Mesenteric fat pad (tissue), 1 donor: ENCODE data around the gene COTL1. TPM values are rescaled to one million over a fixed set of nuclear protein-coding genes. Genes with fewer than 3 reads are reported as not detected.
A peak's percentile ranks its signal among the peaks of the same experiment; 100 is the strongest.

ENCODE experiments used
- DNase-seq: peaks from one replicate; pipeline ENCODE4 v3.0.0-alpha.2; 2020; ENCODE audit warnings: low spot score
- total RNA-seq: library from RNA; stranded (reverse); fragmentation: NEBNext Ultra II Directional; extraction: Animal tissue kit (Norgen Biotek cat#: 25700); gene quantifications from one replicate; pipeline ENCODE4 v1.2.1, GENCODE V29; 2021
- donor health status: DM: yes; HTN: yes; CAD: no.

The COTL1 gene
- total RNA-seq, 1 donor from 2014 or later, result 164 TPM

- peak; percentile 26 for DNase-seq
Measured at GRCh38 chr16:84614968-84615813, 2.7 kb downstream of the COTL1 start.

DNA sequence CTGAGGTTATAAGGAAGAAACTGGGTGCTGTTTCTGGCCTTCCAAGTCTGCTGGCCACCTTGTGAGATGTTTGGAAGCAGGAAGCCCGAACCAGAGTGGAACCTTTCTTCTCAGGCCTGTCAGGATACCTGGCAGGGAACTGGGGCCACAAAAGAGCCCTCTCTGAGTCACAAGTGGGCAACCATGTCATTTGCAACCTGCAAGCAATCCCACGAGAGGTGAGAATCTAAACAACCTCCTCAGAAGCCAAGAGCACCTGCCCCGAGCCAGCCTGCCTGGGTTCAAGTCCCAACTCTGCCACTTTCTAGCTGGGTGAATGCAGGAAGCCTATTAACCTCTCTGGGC, 3.3 kb downstream of the COTL1 start:
- DNase-seq, result no peak

- DNase-seq, result no peak
Measured at GRCh38 chr16:84614073-84614459, 3.8 kb downstream of the COTL1 start.

DNA sequence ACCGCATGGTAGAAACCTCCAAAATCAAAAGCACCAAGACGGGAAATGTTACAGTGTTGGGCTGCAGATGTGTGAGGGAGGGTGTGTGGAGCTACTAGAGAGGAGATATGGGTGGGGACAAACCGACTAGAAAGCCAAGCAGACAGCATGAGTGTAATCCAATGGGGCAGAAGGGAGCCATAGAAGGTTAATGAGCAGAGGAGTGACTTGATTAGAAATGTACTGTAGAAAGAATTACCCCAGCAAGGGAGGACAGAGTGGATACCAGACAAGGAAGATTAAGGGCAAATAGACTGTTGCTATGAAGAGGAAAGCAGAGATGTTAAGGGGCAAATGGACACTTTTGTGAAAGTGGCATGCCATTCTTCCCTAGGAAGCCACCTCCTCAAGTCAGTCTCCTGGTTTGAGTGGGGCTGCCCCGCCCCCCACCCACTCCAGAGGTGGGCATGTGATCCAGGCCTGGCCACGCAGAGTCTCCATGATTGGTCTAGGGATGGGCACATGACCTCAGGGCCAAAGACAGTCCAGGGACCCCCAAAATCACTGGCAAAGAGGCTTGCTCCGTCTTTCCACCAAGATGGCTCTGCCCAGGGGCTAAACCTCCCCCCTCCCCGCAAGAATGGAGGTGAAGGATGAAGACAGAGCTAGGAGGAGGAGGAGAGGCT, 4.3 kb downstream of the COTL1 start:
- DNase-seq, result no peak

DNA sequence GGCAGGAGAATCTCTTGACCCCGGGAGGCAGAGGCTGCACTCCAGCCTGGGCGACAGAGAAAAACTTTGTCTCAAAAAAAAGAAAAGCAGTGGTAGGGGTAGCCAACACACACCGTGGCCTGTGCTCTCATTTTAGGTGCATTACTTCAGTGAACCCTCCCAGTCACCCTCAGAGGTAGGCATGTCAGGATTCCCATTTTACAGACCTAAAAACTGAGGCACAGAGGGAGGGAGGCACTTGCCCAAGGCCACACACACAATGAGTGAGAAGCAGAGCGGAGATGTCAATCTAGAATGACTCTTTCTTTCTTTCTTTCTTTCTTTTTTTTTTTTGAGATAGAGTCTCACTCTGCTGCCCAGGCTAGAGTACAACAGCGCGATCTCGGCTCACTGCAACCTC, 5.2 kb downstream of the COTL1 start:
- DNase-seq, result no peak

- DNase-seq, result no peak
Measured at GRCh38 chr16:84611041-84611440, 6.8 kb downstream of the COTL1 start.

DNA sequence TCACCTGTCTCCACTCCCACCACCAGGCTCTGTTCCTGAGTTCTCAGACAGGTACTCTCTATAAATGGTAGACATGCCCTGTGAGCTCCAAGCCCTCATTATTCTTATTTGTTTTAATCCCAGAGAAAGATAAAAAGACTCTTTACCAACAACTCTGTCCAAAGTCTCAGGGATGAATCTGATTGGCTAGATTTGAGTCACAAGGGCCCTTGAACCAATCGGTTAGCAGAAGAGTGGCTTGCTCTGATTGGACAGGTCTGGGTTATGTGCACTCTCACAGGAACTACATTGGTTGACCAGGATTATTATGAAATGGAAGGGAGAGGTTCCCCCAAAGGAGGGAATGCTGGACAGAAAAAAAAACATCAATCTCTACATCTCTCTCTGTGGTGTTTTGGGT, 7.5 kb downstream of the COTL1 start:
- DNase-seq, result no peak

DNA sequence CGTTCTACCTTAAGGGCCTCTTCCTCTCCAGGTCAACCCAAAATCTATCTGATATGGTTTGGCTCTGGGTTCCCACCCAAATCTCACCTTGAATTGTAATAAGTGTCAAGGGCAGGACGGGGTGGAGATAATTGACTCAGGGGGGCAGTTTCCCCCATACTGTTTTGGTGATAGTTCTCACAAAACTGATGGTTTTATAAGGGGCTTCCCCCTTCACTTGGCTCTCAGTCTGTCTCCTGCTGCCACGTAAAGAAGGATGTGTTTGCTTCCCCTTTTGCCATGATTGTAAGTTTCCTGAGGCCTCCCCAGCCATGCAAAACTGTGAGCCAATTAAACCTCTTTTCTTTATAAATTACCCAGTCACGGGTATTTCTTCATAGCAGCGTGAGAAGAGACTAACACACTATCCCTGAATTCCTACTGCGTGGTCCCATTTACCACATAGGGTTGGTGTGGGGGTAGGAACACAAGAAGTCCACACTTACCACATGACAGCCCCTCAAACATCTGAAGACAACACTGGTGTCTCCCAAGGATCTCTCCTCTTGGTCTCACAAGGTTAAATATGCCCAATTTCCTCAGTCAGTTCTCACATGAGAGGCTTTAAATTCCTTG, 8.2 kb downstream of the COTL1 start:
- no peak for DNase-seq

- no peak for DNase-seq
Measured at GRCh38 chr16:84608282-84608681, 9.6 kb downstream of the COTL1 start.

GRCh38 chr16:84607694-84608093, 10.2 kb downstream of the COTL1 start:
- no peak for DNase-seq

DNA sequence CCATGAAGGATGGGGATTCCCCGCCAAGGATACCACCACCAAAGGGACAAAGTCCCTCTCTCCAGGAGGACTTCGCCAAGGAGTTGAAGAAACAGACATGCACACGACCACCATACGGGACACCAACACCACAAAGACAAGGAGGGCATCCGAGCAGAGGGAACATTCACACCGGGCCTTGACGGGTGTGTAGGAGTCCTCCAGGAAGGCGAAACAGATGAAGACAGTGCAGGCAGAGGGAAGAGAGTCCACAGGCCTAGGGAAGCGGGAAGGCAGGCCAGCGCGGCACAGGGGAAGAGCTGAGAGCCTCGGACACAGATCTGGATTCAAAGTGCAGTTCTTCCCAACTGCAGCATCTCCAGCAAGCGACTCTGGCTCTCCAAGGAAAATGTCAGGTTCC, 10.8 kb downstream of the COTL1 start:
- DNase-seq, result no peak

- no peak for DNase-seq
Measured at GRCh38 chr16:84606081-84606875, 11.6 kb downstream of the COTL1 start.

DNA sequence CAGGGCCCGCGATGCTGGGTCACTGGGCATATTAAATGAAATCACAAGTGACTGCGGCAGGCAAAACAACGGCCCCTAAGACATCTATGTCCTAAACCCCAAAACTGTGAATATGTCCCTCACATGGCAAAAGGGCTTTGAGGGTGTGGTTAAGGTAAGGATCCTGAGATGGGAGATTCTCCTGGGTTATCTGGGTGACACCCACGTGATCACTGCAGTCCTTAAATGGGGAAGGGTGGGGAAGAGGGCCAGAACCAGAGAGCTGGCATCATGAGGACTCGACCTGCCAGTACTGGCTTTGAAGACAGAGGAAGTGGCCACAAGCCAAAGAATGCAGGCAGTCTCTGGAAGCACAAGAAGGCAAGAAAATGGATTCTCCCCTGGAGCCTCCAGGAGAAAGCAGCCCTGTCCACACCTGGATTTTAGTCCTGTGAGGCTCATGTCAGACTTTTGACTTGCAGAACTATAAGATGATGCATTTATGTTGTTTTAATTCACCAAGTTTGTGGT, 12.5 kb downstream of the COTL1 start:
- DNase-seq, result no peak

DNA sequence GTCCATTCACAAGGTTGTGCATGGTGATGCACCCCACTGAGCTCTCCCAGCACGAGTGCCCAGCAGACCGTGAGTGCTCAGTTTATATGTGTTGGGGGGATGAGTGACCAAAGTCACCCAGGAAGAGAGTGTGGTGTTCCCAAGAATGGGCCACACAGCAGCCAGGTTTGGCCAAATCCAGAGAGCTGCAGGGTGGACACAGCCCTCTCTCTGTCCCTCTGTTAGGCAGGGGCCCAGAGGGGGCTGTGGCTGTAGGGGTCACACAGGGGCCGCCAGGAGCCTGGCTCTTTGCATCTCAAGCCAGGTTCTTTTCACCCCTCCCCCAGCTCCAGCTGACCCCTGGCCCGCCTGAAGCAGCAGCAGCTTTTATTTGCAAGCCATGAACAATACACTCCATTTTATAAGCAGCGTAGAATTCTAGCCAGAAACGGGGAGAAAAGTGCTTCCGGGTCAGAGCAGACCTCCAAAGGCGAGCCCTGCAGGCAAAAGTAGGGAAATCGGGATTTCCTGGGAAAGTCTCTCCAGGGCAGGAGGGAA, 13.3 kb downstream of the COTL1 start:
- no peak for DNase-seq

- no peak for DNase-seq
Measured at GRCh38 chr16:84603940-84604339, 13.9 kb downstream of the COTL1 start.

DNA sequence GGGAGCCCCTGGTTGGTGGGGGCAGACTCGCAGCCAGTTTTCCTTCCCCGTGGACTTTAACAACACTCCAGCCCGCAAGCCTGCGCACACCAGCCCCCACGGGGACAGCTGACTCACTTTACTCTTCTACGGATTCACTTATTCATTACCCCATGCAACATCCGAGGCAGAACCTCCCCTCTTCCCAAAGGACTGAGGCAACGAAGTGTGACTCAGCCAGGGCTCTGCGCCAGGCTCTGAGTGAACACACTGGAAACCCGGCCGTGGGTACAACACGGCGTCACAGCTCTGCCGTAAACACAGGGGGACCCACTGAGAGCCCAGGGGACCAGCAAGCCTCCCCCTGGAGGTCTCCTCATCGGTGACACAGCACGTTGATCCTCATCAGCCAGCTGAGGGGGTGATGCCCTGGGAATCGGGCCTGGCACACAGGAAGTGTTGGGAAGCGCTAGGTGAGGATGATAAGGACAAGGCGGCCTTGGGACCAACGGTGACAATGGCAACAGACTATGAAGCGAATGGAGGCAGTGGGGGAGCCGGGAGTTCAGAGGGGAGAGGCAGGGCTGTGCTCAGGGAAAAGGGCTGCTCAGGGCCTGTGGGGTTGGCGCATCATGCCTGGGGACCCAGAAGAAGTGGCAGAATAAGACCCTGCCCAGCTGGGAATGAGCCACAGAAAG, 14.6 kb downstream of the COTL1 start:
- DNase-seq, result peak; percentile 95

DNA sequence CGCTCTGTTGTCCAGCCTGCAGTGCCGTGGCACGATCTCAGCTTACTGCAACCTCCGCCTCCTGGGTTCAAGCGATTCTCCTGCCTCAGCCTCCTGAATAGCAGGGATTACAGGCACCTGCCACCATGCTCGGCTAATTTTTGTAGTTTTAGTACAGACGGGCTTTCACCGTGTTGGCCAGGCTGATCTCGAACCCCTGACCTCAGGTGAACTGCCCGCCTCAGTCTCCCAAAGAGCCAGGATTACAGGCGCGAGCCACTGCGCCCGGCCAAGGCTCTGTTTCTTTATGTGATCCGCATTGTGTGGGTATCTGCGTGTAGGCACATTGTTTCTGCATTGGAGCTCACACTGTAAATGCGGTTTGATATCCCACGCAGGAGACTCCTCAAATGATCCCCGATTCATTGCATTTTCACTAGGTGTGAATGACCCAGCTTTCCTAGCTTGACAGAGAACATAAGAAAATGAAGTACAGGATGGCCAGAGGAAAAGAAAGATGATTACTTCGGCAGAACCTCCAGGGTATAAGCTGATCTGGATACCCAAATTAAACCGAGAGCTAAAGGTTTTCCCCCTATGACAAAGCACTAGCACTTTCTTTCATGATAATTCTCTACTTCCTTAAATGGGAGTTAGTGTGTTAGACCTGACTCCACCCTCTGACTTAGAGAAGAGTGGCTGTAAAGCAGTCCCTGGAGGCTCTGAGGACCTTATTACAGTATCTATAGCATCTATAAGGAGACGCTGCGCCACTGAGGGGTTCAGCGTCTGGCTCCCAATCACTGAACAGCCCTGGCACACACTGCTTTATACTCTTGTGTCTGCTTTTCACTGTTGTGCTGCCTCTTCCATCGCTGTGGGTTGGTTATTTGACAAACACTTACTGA, 17.3 kb downstream of the COTL1 start:
- DNase-seq, result no peak

DNA sequence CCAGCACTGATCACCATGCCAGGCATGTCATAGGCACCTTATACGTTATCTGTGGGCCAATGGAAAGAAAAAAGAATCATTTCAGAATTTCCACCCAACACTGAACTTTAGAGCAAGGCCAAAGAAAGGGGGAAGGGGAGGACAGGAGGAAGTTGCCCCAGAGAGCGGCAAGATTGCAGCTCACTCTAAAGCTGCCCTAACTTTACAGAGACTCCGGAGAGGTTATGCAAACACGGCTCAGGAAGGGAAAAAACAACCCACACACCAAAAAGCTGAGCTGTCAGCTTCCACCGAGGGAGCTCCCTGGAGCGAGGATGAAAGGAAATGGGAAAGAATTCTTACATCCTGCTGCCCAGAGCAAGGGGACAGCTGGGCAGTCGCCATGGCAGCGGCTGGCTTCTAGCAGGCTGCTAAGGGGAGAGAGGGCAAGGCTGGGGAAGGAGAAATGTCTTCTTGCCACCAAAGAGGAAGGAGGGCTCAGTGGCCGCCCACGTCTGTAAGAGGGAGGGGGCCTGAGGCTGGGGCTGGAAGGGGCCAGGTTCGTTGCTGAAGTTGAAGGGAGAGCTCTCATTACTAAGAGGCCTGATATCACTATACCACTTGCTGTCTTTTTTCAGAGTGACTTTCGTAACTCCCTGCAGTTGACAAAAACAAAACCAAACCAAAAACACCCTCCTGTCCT, 18.2 kb downstream of the COTL1 start:
- DNase-seq, result no peak

- DNase-seq, result no peak
Measured at GRCh38 chr16:84598360-84598759, 19.5 kb downstream of the COTL1 start.
